HG03457 (cell line): Measurements from ENCODE around the gene ASCC3.
"Not testable (repeated sequence)": the region's sequence is repeated elsewhere in the genome, so short reads cannot be mapped to it uniquely, and the experiment has no call there.

Experiments used
- ATAC-seq: cut with Tn5 transposase; IDR thresholded peaks from one replicate; pipeline ENCODE4 v1.9.1; 2021; ENCODE audit warnings: moderate number of reproducible peaks; ENCODE audit not compliant: unreplicated experiment

Gene ASCC3

GRCh38 chr6:100886076-100886475, 4.9 kb upstream of the ASCC3 start:
- no peak for ATAC-seq

DNA sequence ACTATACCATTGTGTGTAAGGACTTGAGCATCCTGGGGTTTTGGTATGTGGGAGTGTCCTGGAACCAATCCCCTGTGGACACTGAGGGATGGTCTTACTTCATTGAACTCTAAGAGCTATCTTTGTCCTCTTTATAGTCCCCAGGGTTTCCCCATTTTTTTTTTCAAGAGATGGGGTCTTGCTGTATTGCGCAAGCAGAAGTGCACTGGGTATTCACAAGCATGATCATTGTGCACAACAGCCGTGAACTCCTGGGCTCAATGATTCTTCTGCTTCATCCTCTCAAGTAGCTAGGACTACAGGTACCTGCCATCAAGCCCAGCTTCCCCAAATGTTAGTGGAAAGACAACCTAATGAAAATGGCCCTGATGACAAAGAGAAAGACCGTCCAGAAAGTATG, 2.2 kb upstream of the ASCC3 start:
- ATAC-seq, result no peak

DNA sequence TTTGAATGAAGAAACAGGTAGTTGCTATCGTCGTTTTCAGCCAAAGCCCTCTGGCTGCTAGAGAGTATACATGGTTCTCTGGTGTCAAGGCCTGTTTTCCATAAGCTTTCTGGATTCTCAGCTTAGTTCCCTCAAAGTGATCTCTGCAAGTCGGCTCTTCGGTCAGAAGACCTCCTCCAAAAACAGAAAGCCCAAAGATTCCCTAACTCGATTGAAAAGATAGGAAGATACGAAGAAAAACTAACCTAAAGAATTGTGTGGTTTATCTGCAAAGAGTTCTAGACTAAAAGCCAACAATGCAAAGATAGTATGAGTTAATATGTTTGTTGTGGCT, 545 bp upstream of the ASCC3 start:
- no peak for ATAC-seq

GRCh38 chr6:100880149-100880852, 828 bp downstream of the ASCC3 start:
- ATAC-seq, result no peak

DNA sequence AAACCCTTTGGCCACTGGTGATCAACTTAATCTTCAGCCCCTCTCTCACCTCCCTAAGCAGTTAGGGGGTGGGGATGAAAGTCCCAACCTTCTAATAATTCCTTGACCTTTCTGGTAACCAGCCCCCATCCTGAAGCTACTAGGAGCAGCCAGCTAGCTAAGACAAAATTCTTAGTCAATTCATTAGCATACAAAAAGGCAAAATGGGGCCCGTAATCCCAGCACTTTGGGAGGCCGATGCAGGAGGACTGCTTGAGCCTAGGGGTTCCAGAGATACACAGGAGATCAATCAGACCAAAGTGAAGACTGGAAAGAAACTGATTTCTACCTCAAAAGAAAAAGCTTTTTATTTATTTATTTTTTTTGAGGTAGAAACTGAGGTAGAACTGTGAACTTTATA, 1.8 kb downstream of the ASCC3 start:
- ATAC-seq, result no peak

DNA sequence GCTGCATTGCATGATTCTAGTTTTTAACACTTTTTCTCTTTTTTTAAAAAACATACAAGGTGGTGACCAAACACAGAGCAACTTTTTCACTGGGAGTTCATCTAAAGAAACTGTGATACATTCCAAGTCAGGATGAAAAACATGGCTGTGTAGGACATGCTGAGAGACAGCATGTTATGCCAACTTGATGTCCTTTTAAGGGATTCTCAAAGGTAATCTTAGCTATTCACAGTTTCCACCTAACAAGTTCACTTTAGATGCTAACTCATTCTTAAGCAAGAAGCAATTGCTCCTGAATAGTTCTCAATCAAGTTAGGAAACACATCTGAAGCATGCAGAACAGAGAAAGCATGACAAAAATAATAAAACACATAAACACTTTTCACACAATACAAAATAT, 3.3 kb downstream of the ASCC3 start:
- ATAC-seq, result no peak

GRCh38 chr6:100876251-100876650, 4.9 kb downstream of the ASCC3 start:
- ATAC-seq, result no peak

DNA sequence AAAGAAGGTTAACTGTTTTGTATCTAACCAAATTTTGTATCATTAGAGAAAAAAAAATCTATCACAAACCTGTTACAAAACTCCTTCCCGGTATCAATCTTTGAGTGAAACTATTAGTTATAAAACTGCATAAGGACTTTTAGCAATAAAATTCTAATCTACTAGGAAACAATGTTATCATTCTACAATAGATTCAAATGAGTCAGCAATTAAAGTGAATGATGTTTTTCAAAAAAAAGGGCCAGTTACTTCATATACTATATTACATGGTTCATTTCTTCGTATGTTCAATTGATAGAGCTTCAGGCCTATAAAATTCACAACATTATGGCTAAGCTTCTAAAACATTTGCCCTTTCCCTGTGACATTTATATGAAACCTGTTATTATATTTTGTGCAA, 15.6 kb downstream of the ASCC3 start:
- ATAC-seq, result no peak

DNA sequence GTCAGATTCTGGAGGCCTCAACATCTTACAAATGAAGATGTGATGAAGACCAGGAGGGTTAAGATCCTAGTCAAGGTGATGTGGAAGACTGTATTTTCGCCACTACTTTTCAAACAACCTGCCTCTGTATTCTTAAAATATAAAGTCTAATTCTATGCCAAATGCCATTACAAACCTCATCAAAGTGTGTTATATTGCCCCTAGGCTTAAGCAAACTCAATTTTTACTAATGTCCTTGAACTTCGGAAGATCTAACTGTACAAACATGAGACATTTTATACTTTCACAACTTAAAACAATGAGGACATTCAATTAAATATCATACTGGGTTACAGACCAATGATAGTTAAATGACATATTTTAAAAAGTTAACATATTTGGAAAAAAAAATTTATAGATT, 19.1 kb downstream of the ASCC3 start:
- ATAC-seq, result no peak

DNA sequence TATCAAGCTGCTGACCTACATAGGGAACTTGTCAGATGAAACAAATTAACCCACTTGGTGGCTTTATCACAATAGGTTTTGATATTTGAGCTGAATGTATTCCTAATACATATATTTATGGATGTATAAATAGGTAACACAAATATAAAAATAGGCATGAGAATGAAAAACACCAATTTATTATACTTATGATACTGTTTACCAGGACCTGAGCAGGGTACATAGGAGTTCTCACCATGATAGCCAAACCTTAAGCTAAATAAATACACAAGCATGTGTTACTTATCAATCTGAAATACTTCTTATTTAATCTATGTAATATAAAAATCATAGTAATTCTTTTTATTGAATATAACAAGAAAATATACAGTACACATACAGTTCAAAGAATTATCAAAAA, 25.0 kb downstream of the ASCC3 start:
- ATAC-seq, result no peak

DNA sequence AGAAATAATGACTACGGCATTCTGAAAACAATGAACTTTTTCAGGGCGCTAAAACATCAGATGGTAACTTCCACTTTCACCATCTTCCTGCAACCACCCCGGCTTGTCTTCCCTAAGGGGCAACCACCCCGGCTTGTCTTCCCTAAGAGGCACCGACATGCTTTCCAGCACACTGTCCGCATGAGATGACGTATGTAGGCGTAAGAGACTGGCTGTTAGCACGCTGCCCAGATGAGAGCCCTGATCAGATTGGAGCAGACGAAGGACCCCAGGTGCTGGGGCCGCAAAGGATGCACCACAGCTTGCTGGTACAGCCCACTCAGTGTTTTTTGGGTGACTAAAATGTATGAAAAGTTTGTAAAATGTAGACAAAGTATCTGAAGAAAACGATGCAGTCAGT, 29.3 kb downstream of the ASCC3 start:
- no peak for ATAC-seq

DNA sequence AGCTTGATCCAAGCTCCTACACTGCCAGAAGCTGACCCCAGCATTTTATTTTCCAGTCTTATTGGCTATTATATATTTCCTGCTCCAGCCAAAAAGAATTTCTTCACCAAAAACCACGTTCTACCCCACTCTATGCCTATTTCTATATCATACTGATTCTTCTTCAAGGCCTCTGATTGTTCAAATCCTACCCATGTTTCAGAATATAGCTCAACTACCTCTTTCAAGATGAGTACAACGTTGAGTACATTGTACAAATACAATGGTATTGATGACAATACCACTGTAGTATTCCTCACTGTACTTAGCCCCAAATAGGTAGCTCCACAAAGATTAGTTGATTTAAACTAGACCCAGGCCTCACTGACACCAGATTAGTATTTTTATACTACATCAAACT, 31.0 kb downstream of the ASCC3 start:
- no peak for ATAC-seq

- ATAC-seq, result peak; percentile 66
These were observed 34.9 kb downstream of the ASCC3 start for GRCh38 chr6:100846276-100846675.

DNA sequence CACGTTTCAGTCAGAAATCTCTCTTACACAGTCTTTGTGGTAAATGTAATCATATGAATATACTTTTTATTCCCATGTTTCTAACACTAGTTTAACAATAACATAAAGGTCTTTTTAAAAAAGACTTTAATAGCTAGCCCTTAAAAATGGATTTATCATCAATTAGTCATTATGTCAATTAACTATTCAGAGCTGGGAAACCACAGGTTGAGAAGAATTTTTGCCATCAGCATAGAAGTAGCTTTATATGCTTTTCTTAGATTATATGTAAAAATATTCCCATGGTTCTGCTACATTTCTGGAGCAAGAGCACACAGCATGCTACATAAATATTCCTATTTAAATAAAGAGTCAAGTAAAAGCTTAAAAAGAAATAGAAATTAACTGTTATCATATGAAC, 35.5 kb downstream of the ASCC3 start:
- no peak for ATAC-seq

DNA sequence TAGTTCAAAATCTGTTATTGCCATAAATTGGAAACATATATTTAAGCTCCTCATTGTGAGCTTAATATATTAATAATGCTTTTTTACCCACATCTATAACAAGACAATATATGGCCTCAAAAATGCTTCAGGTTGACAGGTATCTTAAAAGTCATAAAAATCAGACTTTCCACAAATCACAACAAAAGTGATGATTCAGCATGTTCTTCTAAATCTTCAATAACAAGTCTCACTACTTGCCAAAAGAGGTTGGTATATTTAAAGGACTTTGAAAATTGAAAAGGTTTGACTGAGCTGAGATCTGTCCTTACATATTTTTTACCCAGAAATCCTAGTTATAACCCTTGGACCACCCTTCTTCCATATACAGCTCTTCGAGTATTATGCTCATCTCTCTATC, 41.7 kb downstream of the ASCC3 start:
- ATAC-seq, result no peak

DNA sequence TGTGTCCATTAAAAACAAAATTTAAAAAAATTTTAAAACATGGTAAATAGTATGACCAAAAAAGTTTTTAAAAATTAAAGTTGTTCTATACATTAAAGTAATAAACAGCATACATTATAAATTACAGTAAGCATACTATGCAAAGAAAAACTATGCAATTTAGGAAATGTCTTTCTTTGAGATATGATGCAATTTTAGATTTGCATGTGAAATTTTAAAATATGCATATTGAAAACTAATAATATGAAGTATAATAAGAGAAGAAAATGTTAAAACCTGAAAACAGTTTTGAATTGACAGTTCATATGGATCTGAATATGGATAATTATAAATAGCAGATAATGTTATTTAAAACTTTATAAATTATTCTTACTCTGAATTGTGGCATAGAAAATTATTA, 43.1 kb downstream of the ASCC3 start:
- ATAC-seq, result no peak

- no peak for ATAC-seq
These were observed 47.1 kb downstream of the ASCC3 start for GRCh38 chr6:100833972-100834574.

DNA sequence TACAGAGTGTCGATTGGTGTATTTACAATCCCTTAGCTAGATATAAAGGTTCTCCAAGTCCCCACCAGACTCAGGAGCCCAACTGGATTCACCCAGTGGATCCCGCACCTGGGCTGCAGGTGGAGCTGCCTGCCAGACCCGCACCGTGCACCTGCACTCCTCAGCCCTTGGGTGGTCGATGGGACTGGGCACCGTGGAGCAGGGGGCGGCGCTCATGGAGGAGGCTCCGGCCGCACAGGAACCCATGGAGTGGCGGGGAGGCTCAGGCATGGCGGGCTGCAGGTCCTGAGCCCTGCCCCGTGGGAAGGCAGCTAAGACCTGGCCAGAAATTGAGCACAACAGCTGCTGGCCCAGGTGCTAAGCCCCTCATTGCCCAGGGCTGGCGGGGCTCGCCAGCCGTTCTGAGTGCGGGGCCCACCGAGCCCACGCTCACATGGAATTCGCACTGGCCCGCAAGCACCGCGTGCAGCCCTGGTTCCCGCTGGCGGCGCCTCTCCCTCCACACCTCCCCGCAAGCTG, 52.0 kb downstream of the ASCC3 start:
- ATAC-seq, result not testable (repeated sequence)

DNA sequence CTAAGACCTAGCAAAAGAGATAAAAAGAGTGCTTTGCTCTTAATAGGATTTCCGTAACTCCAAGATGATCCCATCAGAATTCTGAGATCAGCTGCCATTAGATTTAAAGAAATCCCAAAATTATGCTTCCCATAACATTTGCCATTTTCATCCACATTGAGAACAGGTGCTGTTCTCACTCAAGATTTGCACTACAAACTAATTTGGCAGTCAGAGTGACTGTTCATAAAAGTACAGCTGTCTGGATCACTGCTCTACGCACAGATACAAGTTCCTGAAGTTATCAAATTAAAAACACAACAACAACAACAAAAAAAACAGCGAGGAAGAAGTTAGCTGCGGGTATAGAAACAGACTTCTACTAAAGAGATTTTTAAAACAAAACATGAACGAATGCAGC, 58.1 kb downstream of the ASCC3 start:
- ATAC-seq, result no peak

- no peak for ATAC-seq
These were observed 63.1 kb downstream of the ASCC3 start for GRCh38 chr6:100818066-100818465.

- ATAC-seq, result no peak
These were observed 71.1 kb downstream of the ASCC3 start for GRCh38 chr6:100810015-100810414.

- no peak for ATAC-seq
These were observed 71.8 kb downstream of the ASCC3 start for GRCh38 chr6:100809346-100809745.
